Smooth muscle cell (in vitro differentiated cells): ENCODE results near the gene TEK. TPM values are rescaled to one million over a fixed set of nuclear protein-coding genes. Genes with fewer than 3 reads are reported as not detected.

Experiments
- DNase-seq: peaks from one replicate; lab custom pipeline; 2025; ENCODE audit not compliant: unreplicated experiment; lab: John Stamatoyannopoulos, UW
- H2AFZ ChIP-seq: fragments of 200-600 bp; sonication (generic); 2 replicates; pipeline ENCODE4 v1.6.0; 2016; ENCODE audit warnings: antibody characterized with exemption, low read depth, mild to moderate bottlenecking
- H3F3A ChIP-seq: fragments of 200-600 bp; sonication (generic); 2 replicates; pipeline ENCODE4 v1.6.0; 2017; ENCODE audit warnings: antibody characterized with exemption, low read depth
- H3K27ac ChIP-seq: fragments of 200-600 bp; sonication (generic); 2 replicates; pipeline ENCODE4 v1.5.1; 2016; ENCODE audit warnings: low read depth, mild to moderate bottlenecking
- H3K27me3 ChIP-seq: fragments of 200-600 bp; sonication (generic); 2 replicates; pipeline ENCODE4 v1.6.1; 2016; ENCODE audit warnings: low read depth, mild to moderate bottlenecking
- H3K36me3 ChIP-seq: fragments of 200-600 bp; sonication (generic); 2 replicates; pipeline ENCODE4 v1.5.1; 2016; ENCODE audit warnings: low read depth
- H3K4me1 ChIP-seq: fragments of 200-600 bp; sonication (generic); 2 replicates; pipeline ENCODE4 v1.5.1; 2016; ENCODE audit warnings: low read depth
- H3K4me2 ChIP-seq: fragments of 200-600 bp; sonication (generic); 2 replicates; pipeline ENCODE4 v1.6.0; 2016; ENCODE audit warnings: mild to moderate bottlenecking
- H3K4me3 ChIP-seq: fragments of 200-600 bp; sonication (generic); 2 replicates; pipeline ENCODE4 v1.5.1; 2016; ENCODE audit warnings: mild to moderate bottlenecking
- H3K79me2 ChIP-seq: fragments of 200-600 bp; sonication (generic); 2 replicates; pipeline ENCODE4 v1.6.0; 2016; ENCODE audit warnings: low read depth, mild to moderate bottlenecking
- H3K9ac ChIP-seq: fragments of 200-600 bp; sonication (generic); 2 replicates; pipeline ENCODE4 v1.6.0; 2016; ENCODE audit warnings: low read depth
- H3K9me3 ChIP-seq: fragments of 200-600 bp; sonication (generic); replicated peaks from 2 replicates; pipeline ENCODE4 v1.5.1; 2016; ENCODE audit warnings: low read depth
- H4K20me1 ChIP-seq: fragments of 200-600 bp; sonication (generic); 2 replicates; pipeline ENCODE4 v1.6.0; 2016; ENCODE audit warnings: low read depth
- CTCF ChIP-seq: fragments of 200-600 bp; sonication (generic); IDR thresholded peaks from 2 replicates; pipeline ENCODE4 v1.5.1; 2017; ENCODE audit warnings: borderline replicate concordance, mild to moderate bottlenecking, antibody characterized with exemption; ENCODE audit not compliant: insufficient read depth, poor library complexity, severe bottlenecking
- WGBS: methylation state at CpG from one replicate; pipeline ENCODE4 v1.1.7; 2016; ENCODE audit warnings: low lambda C conversion rate; 5-methylcytosine and 5-hydroxymethylcytosine counted together
- polyA plus RNA-seq: library from polyadenylated mRNA; unstranded; fragments of >200 nt; fragmentation: Nextera tagmentation; extraction: Ambion mirVana; gene quantifications from 2 replicates; pipeline ENCODE4 v1.2.1, GENCODE V29; 2016
- total RNA-seq: library from RNA; depleted of rRNA; stranded (reverse); fragments of >200 nt; gene quantifications from 2 replicates; pipeline ENCODE4 v1.2.3, GENCODE V29; 2014

Gene TEK
- total and polyA plus RNA-seq, 2 experiments from 2014 or later: 36.0 to 58.9 TPM

GRCh38 chr9:27086818-27087680 is 22.0 kb upstream of the TEK start:
- Histone ChIP-seq H3F3A (peaks cover 31% of the 10 kb centered on the region), H3K9me3 (no peaks in the 10 kb centered on the region), H4K20me1 (no peaks in the 10 kb centered on the region), H2AFZ (no peak overlapping the region), H3K4me1 (peaks cover 12% of the 10 kb centered on the region), H3K79me2 (no peaks in the 10 kb centered on the region), H3K9ac (peak overlapping the region; percentile 91), H3K36me3 (no peaks in the 10 kb centered on the region), H3K27me3 (no peaks in the 10 kb centered on the region), H3K4me3 (peak overlapping the region; percentile 14), H3K27ac (peak overlapping the region; percentile 98), H3K4me2 (peak overlapping the region; percentile 73)
- WGBS: 8% methylated on average over 11 of the region's 11 CpGs
- no peak for TF ChIP-seq CTCF
- no peak for DNase-seq

DNA sequence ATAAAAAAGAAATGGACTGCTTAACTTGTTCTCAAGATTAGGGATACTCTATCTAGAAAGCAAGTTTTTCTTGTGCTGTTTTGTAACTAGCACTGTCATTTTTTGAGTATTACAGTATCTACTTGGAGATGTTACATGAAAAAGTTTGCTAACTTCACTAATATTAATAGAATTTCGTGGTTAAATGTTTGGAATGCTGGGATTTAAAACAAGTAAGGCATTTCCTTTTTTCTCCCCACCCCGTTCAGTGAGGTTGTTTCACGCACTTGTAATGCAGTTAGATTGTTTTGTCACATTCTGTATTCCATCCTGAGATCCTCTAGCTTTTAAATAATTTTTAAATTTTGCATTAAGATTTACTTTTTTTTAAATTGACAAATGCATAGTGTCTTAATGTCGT is 20.0 kb upstream of the TEK start:
- H3K9me3 ChIP-seq: no peaks in the 10 kb centered on the region
- H2AFZ ChIP-seq: no peak overlapping the region
- DNase-seq: no peak
- no peak overlapping the region for H3K4me3 ChIP-seq
- peak overlapping the region; percentile 73 for H3K4me2 ChIP-seq
- no peaks in the 10 kb centered on the region for H3K36me3 ChIP-seq
- 24% methylated on average over 4 of the region's 4 CpGs for WGBS
- peaks cover 31% of the 10 kb centered on the region for H3F3A ChIP-seq
- H3K79me2 ChIP-seq: no peaks in the 10 kb centered on the region
- no peaks in the 10 kb centered on the region for H4K20me1 ChIP-seq
- no peak for TF ChIP-seq CTCF
- peak overlapping the region; percentile 16 for H3K9ac ChIP-seq
- H3K27ac ChIP-seq: peak overlapping the region; percentile 98
- H3K27me3 ChIP-seq: no peaks in the 10 kb centered on the region
- peaks cover 12% of the 10 kb centered on the region for H3K4me1 ChIP-seq

- H3K4me2 ChIP-seq: peak overlapping the region; percentile 73
- 88% methylated on average over 4 of the region's 4 CpGs for WGBS
- H2AFZ ChIP-seq: peak overlapping the region; percentile 7
- no peaks in the 10 kb centered on the region for H4K20me1 ChIP-seq
- H3K27ac ChIP-seq: peak overlapping the region; percentile 98
- H3K9me3 ChIP-seq: no peaks in the 10 kb centered on the region
- H3K27me3 ChIP-seq: no peaks in the 10 kb centered on the region
- H3K9ac ChIP-seq: peak overlapping the region; percentile 16
- no peak for TF ChIP-seq CTCF
- H3K4me1 ChIP-seq: peaks cover 17% of the 10 kb centered on the region
- H3K4me3 ChIP-seq: no peak overlapping the region
- H3K36me3 ChIP-seq: no peaks in the 10 kb centered on the region
- H3F3A ChIP-seq: peaks cover 31% of the 10 kb centered on the region
- no peak for DNase-seq
- no peaks in the 10 kb centered on the region for H3K79me2 ChIP-seq
Observed at GRCh38 chr9:27089706-27090105, 19.3 kb upstream of the TEK start.

DNA sequence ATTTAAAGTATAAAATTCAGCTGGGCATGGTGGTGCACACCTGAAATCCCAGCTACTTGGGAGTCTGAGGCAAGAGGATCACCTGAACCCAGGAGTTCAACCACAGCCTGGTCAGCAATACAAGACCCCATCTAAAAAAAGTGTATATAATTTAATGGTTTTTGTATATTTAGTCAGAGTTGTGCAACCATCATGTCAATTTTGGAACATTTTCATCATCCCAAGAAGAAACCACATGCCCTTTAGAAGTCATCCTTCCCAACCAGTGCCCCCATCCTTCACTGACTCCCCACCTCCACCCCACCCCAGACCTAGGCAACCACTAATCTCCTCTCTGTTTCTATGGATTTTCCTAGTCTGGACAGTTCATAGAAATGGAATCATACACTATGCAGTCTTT is 18.8 kb upstream of the TEK start:
- no peak for TF ChIP-seq CTCF
- Histone ChIP-seq H3K36me3 (no peaks in the 10 kb centered on the region), H3F3A (peaks cover 30% of the 10 kb centered on the region), H3K79me2 (no peaks in the 10 kb centered on the region), H3K27ac (peak overlapping the region; percentile 98), H4K20me1 (no peaks in the 10 kb centered on the region), H2AFZ (peak overlapping the region; percentile 7), H3K4me2 (peak overlapping the region; percentile 73), H3K27me3 (no peaks in the 10 kb centered on the region), H3K4me1 (peaks cover 17% of the 10 kb centered on the region), H3K9me3 (no peaks in the 10 kb centered on the region), H3K9ac (peak overlapping the region; percentile 16), H3K4me3 (no peak overlapping the region)
- DNase-seq: no peak
